ENCODE measurements around the gene WDR48.

DNA sequence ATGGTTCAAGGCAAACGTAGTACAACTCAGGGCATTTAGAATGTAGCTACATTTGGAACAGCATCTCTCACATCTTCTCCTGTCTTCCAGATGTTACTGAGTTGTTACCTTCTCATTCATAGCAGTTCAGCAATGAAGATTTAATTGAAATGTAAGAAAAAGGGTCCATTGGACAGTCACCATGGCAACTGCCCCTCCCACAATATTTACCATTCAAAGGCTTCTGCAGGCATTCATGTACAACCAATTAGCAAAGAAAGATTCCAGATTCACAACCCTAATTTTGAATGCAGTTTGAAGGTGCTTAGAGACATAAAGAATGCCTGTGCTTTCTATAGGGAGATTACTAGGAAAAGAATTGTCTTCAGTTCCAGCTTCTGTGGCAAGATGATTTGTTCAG lies 22.3 kb upstream of the WDR48 start:
- no peak for TF ChIP-seq CTCF (conservative IDR thresholded peaks at IDR 0.05; ENCODE audit: low read depth, low read length)
- TF ChIP-seq EZH2 (IDR thresholded peaks at IDR 0.05; ENCODE audit: borderline replicate concordance, low read depth, low read length, poor library complexity, severe bottlenecking): no peak
